ENCODE results near the gene EPS8L1. TPM values are rescaled to one million over a fixed set of nuclear protein-coding genes. Genes with fewer than 3 reads are reported as not detected.
A peak's percentile ranks its signal among the peaks of the same experiment; 100 is the strongest.

Gene EPS8L1
- total RNA-seq, 2 donors from 2014 or later = 29.4 to 52.8 TPM

DNA sequence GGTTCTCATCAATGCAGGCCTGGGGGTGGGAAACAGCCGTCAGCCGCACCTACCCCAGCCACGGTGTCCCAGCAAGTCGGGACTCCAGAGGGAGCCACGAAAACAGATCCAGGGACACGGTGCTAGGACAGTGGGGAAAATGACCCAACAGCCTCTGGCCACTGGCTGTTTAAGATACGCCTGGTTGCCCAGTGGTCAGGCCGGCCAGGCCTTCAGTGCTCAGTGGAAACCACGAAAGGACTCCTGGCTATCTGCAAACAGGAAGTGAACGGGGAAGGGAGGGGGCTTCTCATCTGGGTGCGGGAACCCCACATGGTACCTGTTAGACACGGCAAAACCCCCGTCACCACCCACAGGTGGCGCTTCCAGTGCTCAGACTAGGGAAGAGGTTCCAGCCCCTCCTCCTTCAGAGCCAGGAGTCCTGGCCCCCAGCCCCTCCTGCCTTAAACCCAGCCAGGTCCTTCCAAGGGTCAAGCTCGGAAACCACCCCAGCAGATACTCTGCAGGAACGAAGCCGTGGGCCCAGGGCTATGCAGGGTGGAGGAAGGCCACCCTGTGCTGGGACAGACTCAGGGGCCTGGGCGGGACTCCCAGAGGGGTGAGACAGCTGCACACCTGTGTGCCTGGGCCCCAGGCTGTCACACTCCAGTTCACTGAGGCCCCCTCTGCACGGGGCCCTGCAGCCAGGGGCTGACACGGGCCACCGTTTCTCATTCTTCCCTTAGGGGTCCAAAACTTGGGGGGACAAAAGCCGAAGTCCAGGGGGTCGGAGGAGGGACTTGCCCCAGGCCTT, 37.3 kb downstream of the EPS8L1 start:
- TF ChIP-seq, protein P1, sequence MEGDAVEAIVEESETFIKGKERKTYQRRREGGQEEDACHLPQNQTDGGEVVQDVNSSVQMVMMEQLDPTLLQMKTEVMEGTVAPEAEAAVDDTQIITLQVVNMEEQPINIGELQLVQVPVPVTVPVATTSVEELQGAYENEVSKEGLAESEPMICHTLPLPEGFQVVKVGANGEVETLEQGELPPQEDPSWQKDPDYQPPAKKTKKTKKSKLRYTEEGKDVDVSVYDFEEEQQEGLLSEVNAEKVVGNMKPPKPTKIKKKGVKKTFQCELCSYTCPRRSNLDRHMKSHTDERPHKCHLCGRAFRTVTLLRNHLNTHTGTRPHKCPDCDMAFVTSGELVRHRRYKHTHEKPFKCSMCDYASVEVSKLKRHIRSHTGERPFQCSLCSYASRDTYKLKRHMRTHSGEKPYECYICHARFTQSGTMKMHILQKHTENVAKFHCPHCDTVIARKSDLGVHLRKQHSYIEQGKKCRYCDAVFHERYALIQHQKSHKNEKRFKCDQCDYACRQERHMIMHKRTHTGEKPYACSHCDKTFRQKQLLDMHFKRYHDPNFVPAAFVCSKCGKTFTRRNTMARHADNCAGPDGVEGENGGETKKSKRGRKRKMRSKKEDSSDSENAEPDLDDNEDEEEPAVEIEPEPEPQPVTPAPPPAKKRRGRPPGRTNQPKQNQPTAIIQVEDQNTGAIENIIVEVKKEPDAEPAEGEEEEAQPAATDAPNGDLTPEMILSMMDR (conservative IDR thresholded peaks at IDR 0.05) = peak; percentile 54
- H3K4me3 Mint-ChIP-seq = no peak overlapping the region
- WGBS, 2 experiments (ENCODE audit: insufficient coverage in 1 of 2, insufficient read length in 1 of 2) = 92 to 95% methylated on average over 9 to 23 of the region's 23 CpGs
- H3K27me3 Mint-ChIP-seq (ENCODE audit: insufficient read depth) = no peaks in the 10 kb centered on the region
- no peak overlapping the region for H3K4me3 ChIP-seq (ENCODE audit: low read length)
- peak overlapping the region; percentile 79 for H3K27ac Mint-ChIP-seq
- H3K4me1 Mint-ChIP-seq = peaks cover 18% of the 10 kb centered on the region
- peaks cover 16% of the 10 kb centered on the region for H3K36me3 Mint-ChIP-seq (ENCODE audit: low read depth)
- H3K9me3 ChIP-seq (ENCODE audit: control insufficient read depth, low read length) = no peaks in the 10 kb centered on the region
- H3K36me3 ChIP-seq (ENCODE audit: control insufficient read depth, insufficient read depth, low read length) = peaks cover 8% of the 10 kb centered on the region
- DNase-seq = peak; percentile 70
- H3K9ac ChIP-seq (ENCODE audit: extremely low read depth, low read length, poor library complexity, severe bottlenecking) = peak overlapping the region; percentile 22
- H3K27me3 ChIP-seq (ENCODE audit: control insufficient read depth, insufficient read depth, low read length, poor library complexity, severe bottlenecking) = no peaks in the 10 kb centered on the region
- no peaks in the 10 kb centered on the region for H3K9me3 Mint-ChIP-seq
- H3K27ac ChIP-seq (ENCODE audit: low read depth, low read length) = peak overlapping the region; percentile 82
- no peaks in the 10 kb centered on the region for H3K4me1 ChIP-seq (ENCODE audit: control insufficient read depth, insufficient read depth, low read length)

DNA sequence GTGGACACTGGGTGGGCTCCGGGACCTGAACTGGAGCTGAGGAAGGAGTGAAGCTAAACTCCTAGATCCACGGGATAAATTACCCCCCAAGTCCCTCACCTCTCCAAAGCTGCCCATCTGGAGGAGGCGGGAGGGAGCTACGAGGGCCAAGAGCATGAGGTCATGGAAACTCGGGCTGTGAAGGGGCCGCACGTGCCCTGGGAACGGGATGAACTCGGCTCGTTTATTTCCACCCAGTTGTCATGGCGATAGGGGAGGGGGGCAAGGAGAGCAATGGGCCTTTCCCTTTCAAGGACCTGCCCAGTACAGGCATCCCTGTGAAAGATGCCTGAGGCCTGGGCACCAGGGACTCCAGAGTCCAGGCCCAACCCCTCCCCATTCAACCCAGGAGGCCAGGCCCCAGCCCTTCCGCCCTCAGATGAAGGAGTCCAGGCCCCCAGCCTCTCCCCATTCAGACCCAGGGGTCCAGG, 37.9 kb downstream of the EPS8L1 start:
- Histone ChIP-seq H3K9me3 (ENCODE audit: control insufficient read depth, low read length) (no peaks in the 10 kb centered on the region), H3K27ac (ENCODE audit: low read depth, low read length) (peak overlapping the region; percentile 82), H3K9ac (ENCODE audit: extremely low read depth, low read length, poor library complexity, severe bottlenecking) (peak overlapping the region; percentile 22), H3K36me3 (ENCODE audit: control insufficient read depth, insufficient read depth, low read length) (peaks cover 6% of the 10 kb centered on the region), H3K4me1 (ENCODE audit: control insufficient read depth, insufficient read depth, low read length) (no peaks in the 10 kb centered on the region), H3K4me3 (ENCODE audit: low read length) (no peak overlapping the region), H3K27me3 (ENCODE audit: control insufficient read depth, insufficient read depth, low read length, poor library complexity, severe bottlenecking) (no peaks in the 10 kb centered on the region)
- Mint-ChIP-seq H3K9me3 (no peaks in the 10 kb centered on the region), H3K27me3 (ENCODE audit: insufficient read depth) (no peaks in the 10 kb centered on the region), H3K4me3 (no peak overlapping the region), H3K4me1 (peaks cover 18% of the 10 kb centered on the region), H3K27ac (peak overlapping the region; percentile 79), H3K36me3 (ENCODE audit: low read depth) (peaks cover 13% of the 10 kb centered on the region)
- peak; percentile 89 for DNase-seq
- TF ChIP-seq, protein P1 (conservative IDR thresholded peaks at IDR 0.05) = no peak
- WGBS, 2 experiments (ENCODE audit: insufficient coverage in 1 of 2, insufficient read length in 1 of 2) = 47 to 72% methylated on average over 5 to 12 of the region's 12 CpGs

- Histone ChIP-seq H3K27ac (ENCODE audit: low read depth, low read length) (no peak overlapping the region), H3K9ac (ENCODE audit: extremely low read depth, low read length, poor library complexity, severe bottlenecking) (no peak overlapping the region)
Observed at GRCh38 chr19:55114566-55115145, 39.0 kb downstream of the EPS8L1 start.

More at GRCh38 chr19:55114566-55115145, 39.0 kb downstream of the EPS8L1 start:
- peaks cover 4% of the 10 kb centered on the region for H3K36me3 Mint-ChIP-seq (ENCODE audit: low read depth)
- no peak overlapping the region for H3K27ac Mint-ChIP-seq
- peaks cover 18% of the 10 kb centered on the region for H3K4me1 Mint-ChIP-seq
- Histone ChIP-seq H3K4me3 (ENCODE audit: low read length) (no peak overlapping the region), H3K9me3 (ENCODE audit: control insufficient read depth, low read length) (no peaks in the 10 kb centered on the region), H3K4me1 (ENCODE audit: control insufficient read depth, insufficient read depth, low read length) (no peaks in the 10 kb centered on the region), H3K36me3 (ENCODE audit: control insufficient read depth, insufficient read depth, low read length) (peaks cover 4% of the 10 kb centered on the region), H3K27me3 (ENCODE audit: control insufficient read depth, insufficient read depth, low read length, poor library complexity, severe bottlenecking) (no peaks in the 10 kb centered on the region)
- 92% methylated on average over 9 of the region's 9 CpGs; no CpG with 5 or more reads in 1 of the 2 experiments for WGBS, 2 experiments (ENCODE audit: insufficient coverage in 1 of 2, insufficient read length in 1 of 2)
- H3K9me3 Mint-ChIP-seq = no peaks in the 10 kb centered on the region
- H3K27me3 Mint-ChIP-seq (ENCODE audit: insufficient read depth) = peaks cover under 1% of the 10 kb centered on the region
- TF ChIP-seq, protein P1 (conservative IDR thresholded peaks at IDR 0.05) = no peak
- H3K4me3 Mint-ChIP-seq = peak overlapping the region; percentile 87
- no peak for DNase-seq

Data from endodermal cell (in vitro differentiated cells).